IMR-90 (cell line): ENCODE measurements around the gene MUCL3. TPM values are rescaled to one million over a fixed set of nuclear protein-coding genes. Genes with fewer than 3 reads are reported as not detected.

Experiments
- ATAC-seq: fragments of 200-7000 bp; cut with Tn5 transposase; 2 replicates; pipeline ENCODE4 v1.9.1; 2020; ENCODE audit warnings: low read depth, mild to moderate bottlenecking, moderate library complexity
- BruUV-seq: library from RNA; stranded (reverse); fragments of 400-500 nt; replicated peaks from 2 replicates; lab custom pipeline; 2021; lab: Mats Ljungman, UMichigan
- CTCF ChIA-PET: fragments of 300-600 bp; formaldehyde crosslinking; extraction: SDS; loops from one replicate; lab custom pipeline; 2021; ENCODE audit warnings: antibody characterized with exemption; lab: Yijun Ruan, JAX
- POLR2A ChIA-PET: fragments of 300-600 bp; sonication (Branson Sonifier 250); formaldehyde crosslinking; loops from one replicate; lab custom pipeline; 2022; ENCODE audit warnings: antibody characterized with exemption; ENCODE audit not compliant: unreplicated experiment; lab: Charles Lee
- DNase-seq: peaks from one replicate; pipeline ENCODE4 v3.0.0; 2013
- H2AFZ ChIP-seq: replicated peaks from 2 replicates; pipeline ENCODE3; 2013; ENCODE audit warnings: low read length, mild to moderate bottlenecking; ENCODE audit not compliant: poor library complexity
- H2AK5ac ChIP-seq: 2 replicates; pipeline ENCODE4 v1.6.1; 2013; ENCODE audit warnings: low read depth, low read length, inconsistent platforms
- H2AK9ac ChIP-seq: replicated peaks from 2 replicates; pipeline ENCODE3; 2013; ENCODE audit warnings: mild to moderate bottlenecking, low read depth, low read length, moderate library complexity; ENCODE audit not compliant: poor library complexity
- H2BK120ac ChIP-seq: 2 replicates; pipeline ENCODE4 v1.6.1; 2013; ENCODE audit warnings: low read depth, low read length, inconsistent platforms
- H2BK15ac ChIP-seq: 3 replicates; pipeline ENCODE4 v1.6.1; 2013; ENCODE audit warnings: low read depth, low read length, inconsistent platforms
- H2BK20ac ChIP-seq: 2 replicates; pipeline ENCODE4 v1.6.1; 2013; ENCODE audit warnings: low read depth, mild to moderate bottlenecking, inconsistent platforms, low read length, moderate library complexity
- H2BK5ac ChIP-seq: 2 replicates; pipeline ENCODE4 v1.6.1; 2013; ENCODE audit warnings: mild to moderate bottlenecking, low read depth, low read length, inconsistent platforms; ENCODE audit not compliant: poor library complexity, severe bottlenecking
- H3K14ac ChIP-seq: replicated peaks from 2 replicates; pipeline ENCODE4 v1.6.1; 2013; ENCODE audit warnings: low read depth, low read length, inconsistent platforms
- H3K18ac ChIP-seq: 2 replicates; pipeline ENCODE4 v1.6.1; 2013; ENCODE audit warnings: low read depth, low read length, control low read depth
- H3K23ac ChIP-seq: 2 replicates; pipeline ENCODE4 v1.6.1; 2013; ENCODE audit warnings: low read depth, low read length, inconsistent platforms
- H3K27ac ChIP-seq: 2 replicates; pipeline ENCODE4 v1.5.1; 2013; ENCODE audit warnings: mild to moderate bottlenecking, control low read depth, low read length; ENCODE audit not compliant: insufficient read depth
- H3K27me3 ChIP-seq: 2 replicates; pipeline ENCODE4 v1.6.1; 2013; ENCODE audit warnings: low read length; ENCODE audit not compliant: control insufficient read depth, insufficient read depth
- H3K36me3 ChIP-seq: 2 replicates; pipeline ENCODE4 v1.6.1; 2013; ENCODE audit warnings: low read length, mixed read lengths; ENCODE audit not compliant: control insufficient read depth, insufficient read depth
- H3K4ac ChIP-seq: 2 replicates; pipeline ENCODE4 v1.6.1; 2013; ENCODE audit warnings: low read depth, low read length, inconsistent platforms
- H3K4me1 ChIP-seq: 2 replicates; pipeline ENCODE4 v1.6.1; 2013; ENCODE audit warnings: low read length, mixed read lengths; ENCODE audit not compliant: control insufficient read depth, insufficient read depth
- H3K4me2 ChIP-seq: 2 replicates; pipeline ENCODE4 v1.6.1; 2013; ENCODE audit warnings: low read depth, mild to moderate bottlenecking, control low read depth, low read length, moderate library complexity
- H3K4me3 ChIP-seq: 2 replicates; pipeline ENCODE4 v1.5.1; 2013; ENCODE audit warnings: low read depth, mild to moderate bottlenecking, control low read depth, low read length, moderate library complexity; ENCODE audit not compliant: insufficient read depth
- H3K56ac ChIP-seq: 2 replicates; pipeline ENCODE4 v1.6.1; 2013; ENCODE audit warnings: low read length, inconsistent platforms; ENCODE audit not compliant: insufficient read depth; ENCODE audit errors: extremely low read depth
- H3K79me1 ChIP-seq, 2 experiments: 2 replicates each; pipeline ENCODE4 v1.6.1; 2013; ENCODE audit warnings: low read length in 2 of 2, inconsistent platforms in 1 of 2, low read depth in 1 of 2
- H3K9ac ChIP-seq: 2 replicates; pipeline ENCODE4 v1.6.1; 2013; ENCODE audit warnings: low read depth, low read length, control low read depth
- H3K9me1 ChIP-seq: 2 replicates; pipeline ENCODE4 v1.6.1; 2013; ENCODE audit warnings: low read length, inconsistent platforms; ENCODE audit not compliant: insufficient read depth
- H3K9me3 ChIP-seq: 2 replicates; pipeline ENCODE4 v1.6.1; 2013; ENCODE audit warnings: low read length; ENCODE audit not compliant: control insufficient read depth, insufficient read depth
- H4K20me1 ChIP-seq: 2 replicates; pipeline ENCODE4 v1.6.1; 2013; ENCODE audit warnings: low read length, inconsistent platforms; ENCODE audit not compliant: insufficient read depth
- H4K5ac ChIP-seq: 2 replicates; pipeline ENCODE4 v1.6.1; 2013; ENCODE audit warnings: mild to moderate bottlenecking, low read depth, low read length, control low read depth
- H4K8ac ChIP-seq, 2 experiments: 2 replicates each; pipeline ENCODE4 v1.6.1; 2013; ENCODE audit warnings: low read depth in 2 of 2, low read length in 2 of 2, control low read depth in 1 of 2, inconsistent platforms in 1 of 2
- H4K91ac ChIP-seq: 2 replicates; pipeline ENCODE4 v1.6.1; 2013; ENCODE audit warnings: low read depth, low read length, inconsistent platforms; ENCODE audit not compliant: insufficient read depth
- BHLHE40 ChIP-seq: fragments of 150-350 bp; IDR thresholded peaks from 2 replicates; pipeline ENCODE4 v1.6.1; 2016; ENCODE audit warnings: mild to moderate bottlenecking, low read depth, low read length
- CEBPB ChIP-seq: IDR thresholded peaks from 2 replicates; pipeline ENCODE4 v1.6.1; 2012; ENCODE audit warnings: low read depth, low read length, improper control_type of control experiment
- CHD1 ChIP-seq: IDR thresholded peaks from 2 replicates; pipeline ENCODE4 v1.6.1; 2012; ENCODE audit warnings: low read depth, low read length, improper control_type of control experiment
- CTCF ChIP-seq: conservative IDR thresholded peaks from 2 replicates; pipeline ENCODE4 v1.5.1; 2012; ENCODE audit warnings: mild to moderate bottlenecking, low read depth, low read length, improper control_type of control experiment
- ELK1 ChIP-seq: fragments of 150-350 bp; IDR thresholded peaks from 2 replicates; pipeline ENCODE4 v1.6.1; 2016; ENCODE audit warnings: low read depth, mild to moderate bottlenecking, low read length, moderate library complexity, borderline replicate concordance
- FOS ChIP-seq: fragments of 150-350 bp; IDR thresholded peaks from 2 replicates; pipeline ENCODE4 v1.6.1; 2016; ENCODE audit warnings: low read depth, low read length
- MAZ ChIP-seq: IDR thresholded peaks from 2 replicates; pipeline ENCODE4 v1.6.1; 2012; ENCODE audit warnings: low read depth, mild to moderate bottlenecking, low read length, improper control_type of control experiment, moderate library complexity, borderline replicate concordance
- MXI1 ChIP-seq: IDR thresholded peaks from 2 replicates; pipeline ENCODE4 v1.6.1; 2012; ENCODE audit warnings: low read depth, mild to moderate bottlenecking, low read length, moderate library complexity, borderline replicate concordance
- POLR2A ChIP-seq: IDR thresholded peaks from 2 replicates; pipeline ENCODE4 v1.6.1; 2012; ENCODE audit warnings: mild to moderate bottlenecking, low read depth, low read length
- RAD21 ChIP-seq: IDR thresholded peaks from 2 replicates; pipeline ENCODE4 v1.6.1; 2012; ENCODE audit warnings: low read length, improper control_type of control experiment
- RCOR1 ChIP-seq: IDR thresholded peaks from 2 replicates; pipeline ENCODE4 v1.6.1; 2012; ENCODE audit warnings: mild to moderate bottlenecking, low read length, improper control_type of control experiment; ENCODE audit not compliant: insufficient replicate concordance
- RFX5 ChIP-seq: IDR thresholded peaks from 2 replicates; pipeline ENCODE4 v1.8.0; 2012; ENCODE audit warnings: low read depth, mild to moderate bottlenecking, low read length, moderate library complexity
- USF2 ChIP-seq: fragments of 150-350 bp; IDR thresholded peaks from 2 replicates; pipeline ENCODE4 v1.6.1; 2017; ENCODE audit warnings: mild to moderate bottlenecking, antibody characterized with exemption, low read length, low read depth
- WGBS, 2 experiments: methylation state at CpG; one replicate each; pipeline versions ENCODE4 v1.1.5 to v1.1.7; 2013; ENCODE audit warnings: missing lambda C conversion rate in 2 of 2; ENCODE audit not compliant: insufficient read length in 1 of 2; ENCODE audit errors: extremely low coverage in 2 of 2; 5-methylcytosine and 5-hydroxymethylcytosine counted together
- dilution Hi-C: fragments of 300-500 bp; cut with HindIII; formaldehyde crosslinking; loops from one replicate; pipeline ENCODE4 v1.14.3; 2018; ENCODE audit warnings: low sequenced_read_pairs; ENCODE audit not compliant: unreplicated experiment
- in situ Hi-C: fragments of 300-500 bp; cut with MboI; formaldehyde crosslinking; loops from 3 replicates; pipeline ENCODE4 v1.14.3; 2019; ENCODE audit warnings: low sequenced_read_pairs, inconsistent platforms, mixed read lengths
- intact Hi-C: fragments of 100-400 bp; cut with micrococcal nuclease; formaldehyde crosslinking; loops from 2 replicates; pipeline ENCODE4 v1.10.0; 2022
- polyA plus RNA-seq, 3 experiments: library from polyadenylated mRNA; depleted of rRNA; stranded (reverse); fragments of >200 nt; gene quantifications; 2 replicates each; pipeline ENCODE4 v1.2.3, GENCODE V29; 2012; ENCODE audit warnings: low replicate concordance in 1 of 3
- total RNA-seq: library from RNA; depleted of rRNA; stranded (reverse); fragments of >200 nt; gene quantifications from 2 replicates; pipeline ENCODE4 v1.2.3, GENCODE V29; 2012

Gene MUCL3
- total and polyA plus RNA-seq, 2 of the 4 experiments (the other 2 are of a cell fraction): not detected

- intact Hi-C loops (loop anchor here (1.0 kb wide), 1 partner anchor 80 kb away; no protein-coding TSS in a partner anchor), in situ Hi-C loops (no loop called here), dilution Hi-C loops (no loop called here)
- peak within 1 kb of the TSS; percentile 56 for H3K56ac ChIP-seq
- peak within 1 kb of the TSS; percentile 77 for H3K27ac ChIP-seq
- peak within 1 kb of the TSS; percentile 69 for H2AK5ac ChIP-seq
- H3K4ac ChIP-seq: peak within 1 kb of the TSS; percentile 96
- CTCF ChIA-PET: interaction anchor here (1.0 to 2.5 kb wide), 2 partner anchors 79 to 172 kb away, joined by 4 to 8 read pairs; no protein-coding TSS in a partner anchor
- no TSS peak for BruUV-seq
- peak within 1 kb of the TSS; percentile 96 for H3K14ac ChIP-seq
- H4K20me1 ChIP-seq: no peaks in the 10 kb centered on the region
- peak within 1 kb of the TSS; percentile 78 for H2BK5ac ChIP-seq
- POLR2A ChIA-PET: interaction anchor here (1.0 kb wide), 1 partner anchor 126 kb away, joined by 3 read pairs; no protein-coding TSS in a partner anchor
- H4K8ac ChIP-seq: peak within 1 kb of the TSS; percentile 86 to 95
- H3K18ac ChIP-seq: peak within 1 kb of the TSS; percentile 24; the same call in 1 of the 2 replicates
- peaks cover 13 to 19% of the 10 kb centered on the region in 2 experiments for H3K79me1 ChIP-seq
- peak within 1 kb of the TSS; percentile 80 for H3K23ac ChIP-seq
- no peaks in the 10 kb centered on the region for H3K9me3 ChIP-seq
- no peak within 1 kb of the TSS for H2BK20ac ChIP-seq
- peak within 1 kb of the TSS; percentile 95 for H3K9ac ChIP-seq
- H3K36me3 ChIP-seq: peaks cover 14% of the 10 kb centered on the region
- H2BK120ac ChIP-seq: no peak within 1 kb of the TSS
- H3K4me2 ChIP-seq: peak within 1 kb of the TSS; percentile 86
- H3K9me1 ChIP-seq: no peaks in the 10 kb centered on the region
- H3K27me3 ChIP-seq: no peaks in the 10 kb centered on the region
- H2BK15ac ChIP-seq: no peak within 1 kb of the TSS
- peaks cover 5% of the 10 kb centered on the region for H3K4me1 ChIP-seq
- H2AFZ ChIP-seq: peak within 1 kb of the TSS; percentile 96
- DNase-seq (peak; percentile 98), ATAC-seq (peak; percentile 99)
- H4K5ac ChIP-seq: peak within 1 kb of the TSS; percentile 87
- H4K91ac ChIP-seq: peak within 1 kb of the TSS; percentile 79
- peak within 1 kb of the TSS; percentile 96 for H2AK9ac ChIP-seq
- 1% methylated on average over 16 of the region's 49 CpGs; no CpG with 5 or more reads in 1 of the 2 experiments for WGBS, 2 experiments
- peak within 1 kb of the TSS; percentile 96 for H3K4me3 ChIP-seq
- TF ChIP-seq CHD1: no peak
- TF ChIP-seq MXI1: peak; percentile 73; the same call in 1 of the 2 replicates
- TF ChIP-seq CTCF: no peak
- no peak for TF ChIP-seq RCOR1
- TF ChIP-seq CEBPB: no peak
- TF ChIP-seq RAD21: peak; percentile 15; the same call in 1 of the 2 replicates
- no peak for TF ChIP-seq ELK1
- peak; percentile 48; the same call in 1 of the 2 replicates for TF ChIP-seq MAZ
- no peak for TF ChIP-seq POLR2A
- TF ChIP-seq FOS: no peak
- TF ChIP-seq USF2: no peak
- TF ChIP-seq BHLHE40: no peak
- no peak for TF ChIP-seq RFX5
Measured at GRCh38 chr6:30907758-30908591, 32.8 kb upstream of the MUCL3 start, which contains the start of gene GTF2H4. Gene GTF2H4 (plus strand): TSS chr6:30908207.
